HG02885 (cell line): ENCODE measurements around the gene SLC9A9.

Experiments used
- ATAC-seq: cut with Tn5 transposase; IDR thresholded peaks from one replicate; pipeline ENCODE4 v1.9.1; 2021; ENCODE audit warnings: mild to moderate bottlenecking; ENCODE audit not compliant: unreplicated experiment, poor library complexity

The SLC9A9 gene

DNA sequence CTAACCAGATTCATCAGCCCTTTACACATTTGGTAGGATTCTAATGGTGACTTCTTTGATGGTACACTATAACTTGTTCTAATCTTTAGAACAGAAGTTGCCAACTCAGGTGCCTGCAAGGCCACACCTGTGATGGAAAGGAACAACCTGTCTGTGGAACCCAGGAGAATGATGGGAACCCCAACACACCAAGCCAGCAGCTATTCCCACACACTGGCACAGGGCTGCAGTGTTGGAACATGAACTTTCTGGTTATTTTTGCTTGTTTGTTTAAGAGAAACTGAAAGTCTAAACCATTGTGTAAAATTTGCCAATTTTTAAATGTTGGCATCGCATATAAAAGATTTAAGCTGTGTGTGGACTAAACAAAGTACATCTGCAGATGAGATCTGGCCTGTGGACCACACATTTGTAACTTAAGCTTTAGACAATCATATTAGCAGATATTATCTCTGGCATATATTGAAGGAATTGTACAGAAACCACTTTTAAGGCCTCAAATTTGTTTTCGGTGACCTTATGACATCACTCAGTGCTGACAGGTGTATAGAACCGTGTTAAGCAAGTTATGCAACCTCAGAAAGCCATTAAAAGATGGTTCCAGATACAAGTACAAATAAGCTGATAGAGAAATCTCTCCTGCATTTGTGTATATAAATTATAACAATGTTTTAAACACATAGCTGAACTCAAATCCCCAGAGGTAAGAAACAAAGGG lies 242.9 kb downstream of the SLC9A9 start:
- peak; percentile 11 for ATAC-seq

DNA sequence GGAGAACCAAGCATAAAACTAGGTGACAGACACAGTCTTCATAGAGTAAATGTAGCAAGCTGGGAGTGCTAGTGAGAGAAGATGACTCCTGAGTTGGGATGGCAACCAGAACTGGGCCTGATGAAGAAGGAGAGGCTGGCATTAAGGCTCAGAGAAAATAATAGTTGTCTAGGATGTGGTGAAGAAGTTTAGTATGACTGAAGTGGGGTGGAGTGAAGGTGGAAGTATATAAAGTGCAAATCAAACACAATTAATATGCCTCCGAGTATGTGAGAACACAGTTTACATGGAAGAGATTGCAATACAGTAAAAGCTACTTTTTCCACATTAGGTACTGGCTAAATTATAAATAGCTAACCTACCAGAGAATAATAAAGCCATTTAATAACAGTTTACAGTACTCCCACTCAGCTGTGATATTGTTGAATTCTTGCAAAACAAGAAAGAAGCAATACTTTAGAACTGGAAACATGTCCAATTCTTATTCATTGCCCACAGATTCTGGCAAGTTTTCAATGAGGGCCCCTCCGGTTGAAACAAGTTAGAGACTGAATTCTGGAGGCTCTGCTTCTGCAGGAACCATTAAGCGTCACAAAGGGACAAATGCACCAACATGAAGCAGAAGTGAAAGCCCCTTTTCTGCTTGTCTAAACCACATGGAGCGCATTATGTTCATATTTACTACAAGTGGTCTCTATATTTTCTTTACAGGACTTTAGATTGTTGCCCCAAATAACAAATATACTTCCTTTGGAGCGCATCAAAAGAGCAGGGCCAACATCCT lies 243.7 kb downstream of the SLC9A9 start:
- ATAC-seq: peak; percentile 95

DNA sequence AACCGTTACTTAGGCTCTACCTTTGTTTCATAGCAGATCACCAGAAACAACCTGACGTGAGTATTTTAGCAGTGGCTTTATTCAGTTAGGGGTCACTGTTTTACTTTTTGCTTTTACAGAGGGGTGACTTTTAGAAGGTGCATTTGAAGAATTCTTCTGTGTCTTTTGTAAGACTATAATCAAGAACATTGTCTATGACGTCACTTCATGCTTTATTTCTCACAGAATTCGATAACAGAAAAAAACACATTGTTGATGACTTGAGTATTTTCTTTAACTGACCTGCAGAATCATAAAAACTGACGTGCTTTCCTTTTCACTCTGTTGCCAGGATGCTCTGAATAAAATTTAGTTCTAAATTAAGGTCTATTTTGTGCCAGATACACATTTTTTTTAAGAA lies 244.5 kb downstream of the SLC9A9 start:
- no peak for ATAC-seq

DNA sequence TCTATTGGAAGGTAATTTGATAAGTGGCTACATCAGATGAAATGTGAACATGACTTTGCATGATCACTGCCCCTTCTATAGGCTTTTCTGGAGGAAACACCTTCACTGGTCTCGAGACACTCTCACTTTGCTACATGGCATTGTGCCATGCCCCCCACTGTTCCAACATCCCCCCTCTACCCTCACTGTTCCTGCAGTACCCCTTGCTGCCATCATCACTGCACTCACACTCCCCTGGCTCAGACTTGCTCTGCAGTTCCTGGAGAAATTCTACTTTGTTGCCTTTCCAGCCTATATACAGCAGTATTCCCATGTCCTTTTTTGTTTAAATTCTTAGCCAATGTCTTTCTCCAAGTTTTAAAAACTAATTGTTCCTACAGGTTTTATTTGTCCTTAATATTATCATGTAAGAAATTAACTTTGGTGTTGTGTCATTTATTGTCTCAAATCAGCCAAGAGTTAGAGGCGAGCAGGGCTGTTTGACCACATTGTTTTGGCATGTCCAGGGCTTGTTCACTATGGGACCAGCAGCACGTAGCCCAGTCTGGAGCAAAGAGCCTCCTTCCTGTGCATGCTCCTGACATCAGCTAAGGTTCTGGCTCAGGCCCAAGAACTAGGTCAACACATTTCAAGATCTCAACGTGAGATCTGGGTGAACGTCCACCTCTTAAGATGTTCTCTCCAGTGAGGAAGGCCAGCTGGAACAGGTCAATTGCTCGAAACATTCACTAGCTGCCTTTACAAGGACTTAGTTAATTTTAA lies 246.4 kb downstream of the SLC9A9 start:
- ATAC-seq: no peak

DNA sequence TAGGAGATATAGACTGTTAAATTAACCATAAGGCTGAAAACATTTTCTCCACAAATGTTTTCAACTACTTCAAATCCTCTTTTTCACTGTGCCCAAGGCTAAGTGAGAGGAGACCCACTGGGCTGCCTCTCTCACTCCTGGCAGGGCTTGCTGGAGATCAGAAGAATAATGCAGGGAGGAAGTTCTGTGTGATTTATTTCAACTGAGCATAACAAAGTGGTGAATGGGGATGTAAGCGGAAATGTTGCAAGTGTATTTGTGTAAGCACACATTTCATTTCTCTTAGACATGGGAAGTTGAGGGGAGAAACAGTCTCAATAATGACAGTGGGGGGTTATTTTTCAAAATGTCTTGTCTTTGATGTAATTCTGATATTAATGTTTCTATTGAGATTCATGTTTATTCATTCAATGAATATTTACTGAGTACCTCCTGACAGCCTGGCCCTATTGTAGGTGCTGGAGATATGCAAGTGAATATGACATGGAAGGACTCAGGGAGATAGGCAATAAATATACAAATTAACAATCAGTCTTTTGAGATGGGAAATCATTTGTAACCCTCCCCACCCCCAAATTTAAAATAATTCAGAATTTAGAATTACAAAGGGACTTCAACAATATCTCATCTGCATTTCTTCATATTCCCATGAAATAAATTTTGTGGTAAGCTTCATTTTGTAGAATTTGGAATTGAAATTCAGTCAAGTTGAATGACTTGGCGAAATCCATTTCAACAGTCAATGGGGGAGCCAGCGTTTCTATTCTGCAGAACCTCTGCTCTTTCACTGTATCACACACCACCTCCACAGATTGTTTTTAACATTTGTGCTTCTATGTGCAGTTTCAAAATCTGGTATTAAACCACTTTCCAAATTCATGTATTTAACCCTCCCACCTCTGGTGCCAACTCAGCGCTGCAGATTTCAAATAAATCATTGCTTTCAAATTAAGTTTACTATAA lies 247.2 kb downstream of the SLC9A9 start:
- ATAC-seq: no peak

DNA sequence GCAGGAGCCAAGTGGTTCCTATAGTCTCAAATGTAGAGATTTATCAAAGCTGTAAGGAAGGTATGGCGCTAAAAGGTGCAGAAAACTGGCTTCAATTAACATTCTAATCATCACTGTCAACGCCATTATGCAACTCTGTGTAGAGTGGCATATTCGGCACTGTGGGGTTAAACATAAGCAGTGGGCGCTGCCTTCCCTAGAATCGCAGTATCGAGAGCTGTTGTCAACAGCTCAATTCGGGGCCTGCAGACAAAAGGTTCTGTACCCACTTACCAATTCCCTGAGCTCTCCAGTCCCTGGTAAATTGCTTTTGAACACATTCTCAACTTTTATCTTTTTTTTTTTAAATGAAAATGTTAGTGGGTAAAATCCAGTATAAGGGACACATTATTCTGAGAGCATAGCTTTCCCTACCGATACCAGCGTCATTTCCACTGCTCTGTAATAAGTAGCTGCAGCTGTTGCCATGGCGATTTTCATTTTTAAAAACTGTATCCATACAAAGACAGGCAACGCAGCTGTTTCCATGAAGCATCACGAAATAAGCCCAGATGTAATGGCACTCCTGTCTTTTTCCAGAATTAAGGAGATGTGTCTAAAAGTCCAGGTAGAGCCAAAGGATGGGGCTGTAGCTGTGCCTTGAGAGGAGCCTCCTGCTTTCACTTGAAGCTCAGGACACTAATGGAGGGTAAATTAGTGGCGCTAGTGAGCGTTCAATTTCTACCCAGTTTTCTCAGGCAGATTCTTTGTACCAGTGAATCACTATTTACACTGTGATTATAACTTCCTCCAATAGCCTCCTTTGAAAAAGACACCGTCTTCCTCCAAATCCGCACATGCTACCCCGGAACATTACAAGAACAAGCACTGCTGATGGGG lies 250.3 kb downstream of the SLC9A9 start:
- no peak for ATAC-seq

DNA sequence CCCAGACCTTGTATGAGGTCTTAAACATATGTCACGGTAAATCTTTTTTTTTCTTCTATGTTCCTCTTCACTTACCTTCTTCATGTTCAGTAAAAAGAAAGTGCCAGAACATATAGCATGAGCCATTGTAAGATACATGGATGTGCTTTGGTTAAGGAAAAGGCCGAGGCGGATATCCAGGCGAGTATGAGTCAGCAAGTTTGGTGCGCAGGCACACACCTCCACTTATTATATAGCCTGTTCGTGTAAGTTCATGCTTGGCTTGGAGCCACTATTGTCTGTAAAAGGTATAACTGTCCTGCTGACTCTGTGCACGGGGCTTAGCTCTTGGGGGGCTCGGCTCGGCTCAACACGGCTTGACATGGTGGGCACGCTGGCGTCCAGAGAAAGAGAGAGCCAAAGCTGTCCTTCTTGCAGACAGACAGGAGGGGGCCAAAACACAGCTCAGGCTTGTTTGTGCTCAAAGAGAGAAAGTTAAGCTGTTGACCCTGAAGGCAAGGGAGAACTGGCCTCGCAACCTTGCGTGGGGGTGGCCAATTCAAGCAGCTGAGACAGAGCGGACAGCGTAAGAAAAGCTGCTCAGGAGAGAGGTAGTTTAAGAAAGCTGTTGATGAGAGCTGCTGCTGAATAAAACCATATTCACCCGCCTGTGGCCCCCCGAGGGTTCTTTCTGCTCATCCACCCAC lies 251.2 kb downstream of the SLC9A9 start:
- no peak for ATAC-seq

DNA sequence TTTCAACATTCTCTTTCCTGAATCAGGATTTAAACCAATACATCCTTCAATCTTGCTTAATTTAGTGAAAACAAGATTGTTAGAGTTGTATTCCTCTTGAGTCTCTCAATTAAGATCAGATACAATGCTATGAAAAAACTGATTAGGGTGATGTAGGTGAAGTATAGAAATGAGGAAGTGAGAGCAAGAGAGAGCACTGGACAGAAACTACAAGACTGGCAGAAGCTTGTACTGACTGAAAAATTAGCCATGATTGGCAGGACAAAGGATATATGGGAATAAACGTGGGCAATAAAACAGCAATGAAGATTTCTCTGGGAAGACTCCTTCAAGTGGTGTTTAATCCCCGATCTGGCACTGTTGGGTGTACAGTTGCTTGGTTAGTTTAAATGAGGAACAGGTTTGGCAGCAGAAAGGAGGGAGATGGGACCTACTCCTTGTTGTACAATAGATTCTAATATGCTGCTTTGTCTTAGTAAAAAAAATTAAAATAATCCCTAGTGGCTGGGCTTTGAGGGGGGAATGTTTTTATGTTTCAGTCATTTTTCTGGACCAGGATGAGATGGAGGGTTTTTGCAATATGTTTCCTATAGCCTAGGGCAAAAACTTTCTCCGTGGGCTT lies 252.7 kb downstream of the SLC9A9 start:
- ATAC-seq: peak; percentile 99

DNA sequence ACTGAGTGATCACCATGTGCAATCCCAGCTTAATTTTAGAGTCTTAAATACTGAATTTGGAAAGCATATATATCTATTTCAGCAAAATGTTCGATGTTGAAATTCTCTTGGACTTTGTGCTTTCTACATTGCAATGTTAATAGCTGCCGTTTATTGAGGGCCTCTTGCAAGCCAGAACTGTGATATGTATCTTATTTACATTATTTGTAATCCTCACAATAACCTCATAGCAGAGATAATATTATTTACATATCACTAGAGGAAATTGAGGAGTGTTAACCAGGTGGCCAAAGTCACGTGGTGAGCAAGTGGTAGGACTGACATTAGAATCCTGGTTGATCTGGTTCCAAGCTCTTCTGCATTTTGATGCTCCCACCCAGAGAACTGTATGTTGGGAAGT lies 254.1 kb downstream of the SLC9A9 start:
- no peak for ATAC-seq

DNA sequence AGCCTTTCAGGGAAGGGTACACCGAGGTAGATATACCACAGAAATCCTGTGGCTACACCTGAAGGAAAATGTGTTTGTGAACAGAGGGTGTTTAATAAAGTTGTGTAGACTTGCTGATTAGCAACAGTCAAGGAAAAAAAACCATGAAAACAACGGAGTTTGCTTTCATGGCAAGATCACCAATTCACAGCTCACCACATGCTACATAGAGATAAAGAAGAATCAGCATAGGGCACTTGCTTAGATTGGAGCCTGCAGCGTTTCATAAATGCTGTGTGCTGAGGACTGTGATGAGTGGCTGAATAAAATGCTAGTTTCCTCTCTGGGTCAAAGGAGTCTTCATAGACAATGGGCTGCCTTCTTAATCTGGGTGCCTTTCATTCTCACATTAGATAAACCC lies 257.6 kb downstream of the SLC9A9 start:
- ATAC-seq: no peak

DNA sequence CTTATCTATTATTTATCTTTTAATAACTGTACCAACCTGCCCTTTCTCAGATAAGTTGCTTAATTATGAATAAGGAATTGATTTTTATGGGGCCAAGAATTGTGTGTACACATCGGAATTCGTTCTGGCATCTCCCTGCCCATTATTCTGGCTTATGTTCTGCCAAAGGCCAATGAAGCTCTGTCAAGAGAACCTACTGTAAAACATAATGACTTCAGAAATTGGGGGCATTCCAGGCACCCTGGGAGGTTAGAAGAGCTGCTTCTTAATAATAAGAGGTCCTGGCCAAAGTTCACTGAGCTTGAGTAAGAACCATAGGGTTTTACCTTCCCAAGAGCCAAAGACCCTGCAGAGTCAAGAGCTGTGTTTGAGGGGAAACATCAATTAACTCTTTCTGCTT lies 261.7 kb downstream of the SLC9A9 start:
- no peak for ATAC-seq

DNA sequence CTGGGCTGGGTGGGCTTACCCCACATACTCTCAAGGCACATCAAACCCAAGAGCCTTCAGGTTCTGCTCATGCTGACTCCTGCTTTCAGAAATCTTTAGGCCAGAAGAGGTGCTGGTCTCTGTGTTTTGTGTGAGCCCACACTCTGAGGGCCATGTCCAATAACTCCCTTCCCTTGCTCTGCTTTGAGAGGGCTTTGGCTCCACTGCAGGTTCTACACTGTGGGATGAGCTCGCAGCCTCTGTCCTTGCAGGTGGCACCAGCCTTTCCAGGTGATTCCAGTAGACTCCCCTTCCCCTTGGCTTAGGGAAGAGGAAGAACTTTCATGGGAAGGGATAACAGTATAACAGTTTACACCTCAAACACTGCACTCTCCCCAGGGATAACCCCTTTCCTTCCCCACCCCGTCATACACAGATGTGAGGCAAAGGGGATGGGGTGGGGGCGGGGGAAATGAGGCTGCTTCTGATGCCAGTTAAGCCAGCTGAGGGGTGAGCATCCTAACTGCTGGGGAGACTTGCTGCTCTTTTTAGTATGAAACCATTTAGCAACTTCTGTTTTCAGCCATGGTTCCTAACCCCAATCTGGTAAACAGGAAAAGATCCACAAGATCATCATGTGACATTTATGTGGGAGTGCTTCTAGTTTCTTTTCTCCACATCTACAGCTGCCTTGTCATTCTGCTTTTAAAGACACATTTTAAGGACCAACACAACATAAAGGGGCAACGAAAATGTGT lies 262.4 kb downstream of the SLC9A9 start:
- peak; percentile 43 for ATAC-seq

DNA sequence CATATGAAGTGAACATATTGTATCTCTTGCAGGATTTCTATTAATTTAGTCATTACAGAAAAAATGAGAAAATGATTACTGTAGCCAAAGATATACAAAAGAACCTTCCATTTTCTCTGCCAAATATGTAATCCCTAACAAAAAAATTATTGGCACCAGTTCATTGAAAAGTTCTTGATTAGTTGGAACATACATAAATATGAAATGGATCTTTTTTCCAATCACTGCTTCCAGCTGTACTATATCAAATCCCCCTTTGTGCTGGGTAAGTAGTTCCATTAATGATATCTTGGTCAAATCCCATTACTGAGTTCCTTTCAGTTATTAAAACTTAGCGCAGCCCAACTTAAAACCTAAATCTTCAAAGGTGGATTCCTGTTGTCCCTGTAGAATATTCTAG lies 263.8 kb downstream of the SLC9A9 start:
- ATAC-seq: no peak

DNA sequence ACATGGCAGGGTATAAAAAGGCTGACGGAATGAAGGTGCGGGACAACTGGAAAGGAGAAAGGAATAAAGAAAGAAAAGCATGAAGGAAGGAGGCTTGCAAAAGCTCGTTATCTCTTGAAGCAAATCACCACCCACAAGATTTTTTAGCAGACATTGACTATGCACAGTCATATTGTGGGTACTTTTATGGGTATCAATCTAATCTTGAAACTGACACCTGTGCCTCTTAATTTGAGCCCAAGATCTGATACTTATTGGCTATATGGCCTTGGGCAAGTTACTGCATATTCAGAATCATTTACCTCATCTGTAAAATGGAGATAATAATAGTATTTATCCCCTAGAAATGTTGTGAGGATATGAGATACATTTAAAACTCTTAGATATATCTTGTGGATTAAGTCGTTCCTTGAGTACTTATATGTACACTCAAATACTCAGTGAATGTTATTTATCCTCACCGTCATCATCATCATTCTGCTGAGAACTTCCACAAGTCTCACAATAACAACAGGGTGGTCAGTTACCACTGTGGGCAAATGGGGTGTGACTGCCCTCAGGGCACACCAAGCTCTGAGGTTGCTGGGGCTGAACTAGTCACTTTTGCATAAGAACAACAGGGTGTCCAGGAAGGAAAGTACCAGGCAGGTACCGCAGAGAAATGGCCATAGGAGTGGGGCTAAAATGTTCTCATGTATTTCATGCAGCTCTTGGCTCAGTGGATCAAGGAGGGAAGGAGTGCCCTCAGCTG lies 266.1 kb downstream of the SLC9A9 start:
- ATAC-seq: peak; percentile 52

DNA sequence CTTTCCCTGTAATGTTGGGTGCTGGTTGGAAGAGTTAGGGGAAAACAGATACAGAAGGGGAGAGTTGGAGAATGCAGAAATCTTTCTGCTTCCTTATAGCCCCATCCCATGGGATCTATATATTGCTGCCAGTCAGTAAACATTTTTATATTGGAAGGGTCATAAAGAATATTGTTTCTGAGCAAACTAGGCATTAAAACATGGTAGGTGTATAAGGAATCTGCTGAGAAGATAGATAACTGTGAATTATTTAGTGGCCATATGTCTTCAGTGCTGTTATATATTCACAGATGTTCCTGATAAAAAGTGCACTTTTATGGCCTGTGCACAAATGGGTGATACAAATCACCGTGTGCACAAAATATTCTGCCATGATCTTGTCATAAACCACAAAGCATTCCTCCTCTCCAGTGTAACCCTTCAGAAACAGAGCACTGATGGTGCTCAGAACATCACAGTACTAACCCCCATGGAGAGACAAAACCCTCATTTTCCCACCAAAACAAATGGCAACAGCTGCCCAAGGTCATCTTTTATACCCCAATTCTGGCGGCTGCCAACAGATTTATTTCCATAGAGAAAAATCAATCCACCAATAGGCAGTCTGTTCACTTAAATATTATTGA lies 269.3 kb downstream of the SLC9A9 start:
- no peak for ATAC-seq

DNA sequence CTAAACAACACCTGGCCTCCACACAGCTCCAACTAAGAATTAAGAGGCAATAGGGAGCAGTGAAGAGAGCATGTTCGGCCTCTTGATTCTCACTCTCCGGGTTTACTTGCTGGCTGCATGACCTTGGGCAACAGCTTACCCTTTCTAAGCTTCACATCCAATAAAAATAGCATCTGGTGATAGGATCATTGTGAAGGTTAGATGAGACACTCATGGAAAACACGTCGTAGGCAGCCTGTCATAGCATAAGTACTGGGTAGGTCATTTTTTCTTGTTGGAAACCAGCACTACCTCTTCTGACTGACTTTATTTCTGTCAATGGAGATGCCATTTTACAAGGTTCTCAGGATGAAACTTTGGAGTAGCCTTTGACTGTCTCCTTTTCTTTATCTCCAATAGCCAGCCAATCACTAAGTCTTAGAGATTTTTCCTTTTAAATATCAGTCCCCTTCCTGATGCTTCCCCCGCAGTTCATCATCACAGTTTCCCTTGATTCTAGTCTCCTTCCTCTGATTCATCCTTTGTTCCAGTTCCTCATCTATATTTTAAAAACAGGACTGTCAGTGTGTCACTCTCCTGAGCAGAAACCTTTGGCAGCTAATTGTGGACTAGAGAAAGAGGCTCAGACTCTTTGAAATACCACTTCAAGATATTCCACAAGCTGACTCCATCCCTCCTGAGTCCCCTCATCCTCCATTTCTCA lies 271.5 kb downstream of the SLC9A9 start:
- no peak for ATAC-seq
